Germinal center (tissue), 1 donor: ENCODE data around the gene TRIM69.
"Not testable (repeated sequence)": the region's sequence is repeated elsewhere in the genome, so short reads cannot be mapped to it uniquely, and the experiment has no call there.

Experiments used
- DNase-seq: peaks from one replicate; pipeline ENCODE4 v3.0.0; 2012; ENCODE audit warnings: mixed read lengths, low spot score

TRIM69 gene

GRCh38 chr15:44716983-44717602 lies 19.2 kb upstream of the TRIM69 start:
- no peak for DNase-seq

DNA sequence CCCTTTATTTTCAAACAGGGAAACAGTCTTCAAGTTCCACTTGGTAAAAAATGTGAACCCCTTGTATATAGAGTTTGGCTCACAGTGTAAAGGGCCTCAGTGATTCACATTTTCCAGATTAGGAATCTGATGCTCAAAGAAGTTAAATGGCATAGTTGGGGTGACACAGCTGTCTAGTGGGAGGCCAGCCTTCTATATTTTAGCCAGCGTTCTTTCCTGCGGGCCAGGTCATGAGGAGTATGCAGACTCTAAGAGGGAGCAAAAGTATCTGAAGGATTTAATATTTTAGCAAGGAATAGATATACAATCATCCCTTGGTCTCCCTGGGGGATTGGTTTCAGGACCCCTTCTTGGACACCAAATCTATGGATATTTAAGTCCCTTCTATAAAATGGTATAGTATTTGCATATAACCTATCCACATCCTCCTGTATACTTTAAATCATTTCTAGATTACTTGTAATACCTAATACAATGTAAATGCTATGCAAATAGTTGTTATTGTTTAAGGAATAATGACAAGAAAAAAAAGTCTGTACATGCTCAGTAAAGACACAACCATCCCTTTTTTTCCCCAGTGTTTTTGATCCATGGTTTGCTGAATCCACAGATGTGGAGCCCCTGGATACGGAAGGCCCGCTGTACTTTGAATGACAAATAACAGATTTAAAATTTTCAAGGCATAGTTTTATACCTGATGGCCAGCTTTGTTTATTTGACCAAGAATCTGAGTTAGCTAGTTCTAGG lies 18.0 kb upstream of the TRIM69 start:
- no peak for DNase-seq

- no peak for DNase-seq
Measured at GRCh38 chr15:44718927-44719292, 17.4 kb upstream of the TRIM69 start.

DNA sequence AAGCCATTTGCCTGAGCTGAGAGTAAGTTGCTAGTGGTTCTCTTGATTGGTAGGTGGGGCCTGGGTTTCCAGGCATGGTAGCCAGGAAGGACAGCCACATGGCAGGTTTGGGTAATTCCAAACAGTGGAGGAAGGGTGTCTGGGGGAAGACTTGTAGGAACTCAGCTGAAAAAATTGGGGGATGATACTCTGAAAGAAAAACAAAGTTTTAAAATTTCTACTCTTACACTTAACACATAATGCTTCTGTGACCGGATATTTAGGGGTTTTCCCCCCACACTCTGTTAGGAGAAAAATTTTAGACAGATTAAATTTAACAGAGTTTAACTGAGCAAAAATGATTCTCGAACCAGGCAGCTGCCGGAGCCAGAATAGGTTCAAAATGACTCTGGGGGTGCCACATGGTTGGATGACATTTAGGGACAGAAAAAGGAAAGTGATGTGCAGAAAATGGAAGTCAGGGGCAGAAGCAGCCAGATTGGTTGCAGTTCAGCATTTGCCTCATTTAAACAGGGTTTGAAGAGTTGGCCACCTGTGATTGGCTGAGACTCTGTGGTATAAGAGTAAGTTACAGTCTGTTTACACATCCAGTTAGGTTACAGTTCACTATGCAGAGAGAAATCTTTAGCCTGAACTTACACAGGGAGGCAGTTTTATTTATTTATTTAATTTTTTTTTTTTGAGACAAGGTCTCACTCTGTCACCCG lies 16.9 kb upstream of the TRIM69 start:
- DNase-seq, result peak; percentile 28

- DNase-seq, result not testable (repeated sequence)
Measured at GRCh38 chr15:44720000-44720435, 16.3 kb upstream of the TRIM69 start.

- DNase-seq, result no peak
Measured at GRCh38 chr15:44720460-44721176, 15.7 kb upstream of the TRIM69 start.

- DNase-seq, result no peak
Measured at GRCh38 chr15:44722011-44722410, 14.3 kb upstream of the TRIM69 start.

DNA sequence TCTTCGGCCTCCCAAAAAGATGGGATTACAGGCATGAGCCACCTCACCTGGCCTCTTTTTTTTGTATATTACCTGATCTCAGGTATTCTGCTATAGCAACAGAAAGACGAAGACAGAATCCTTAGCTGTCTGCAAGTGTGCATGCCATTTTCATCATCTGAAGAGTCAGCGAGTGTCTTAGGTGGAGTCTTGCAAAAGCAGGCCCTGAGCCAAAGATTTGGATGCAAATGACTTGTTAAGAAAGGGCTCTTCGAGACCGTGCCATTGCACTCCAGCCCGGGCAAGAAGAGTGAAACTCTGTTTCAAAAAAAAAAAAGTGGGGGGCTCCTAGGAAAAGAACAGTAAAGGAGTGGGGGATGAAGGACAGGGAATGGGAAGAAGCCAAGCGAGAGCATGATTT lies 10.2 kb upstream of the TRIM69 start:
- DNase-seq, result peak; percentile 20

GRCh38 chr15:44726568-44727484 lies 9.5 kb upstream of the TRIM69 start:
- peak; percentile 70 for DNase-seq

- no peak for DNase-seq
Measured at GRCh38 chr15:44727485-44728231, 8.7 kb upstream of the TRIM69 start.

GRCh38 chr15:44728232-44728575 lies 8.1 kb upstream of the TRIM69 start:
- not testable (repeated sequence) for DNase-seq

- peak; percentile 92 for DNase-seq
Measured at GRCh38 chr15:44728576-44729407, 7.5 kb upstream of the TRIM69 start.

- peak; percentile 39 for DNase-seq
Measured at GRCh38 chr15:44729408-44730127, 6.8 kb upstream of the TRIM69 start.

GRCh38 chr15:44734839-44735481 lies 1.4 kb upstream of the TRIM69 start:
- no peak for DNase-seq

- DNase-seq, result no peak
Measured at GRCh38 chr15:44735482-44736180, 697 bp upstream of the TRIM69 start.

DNA sequence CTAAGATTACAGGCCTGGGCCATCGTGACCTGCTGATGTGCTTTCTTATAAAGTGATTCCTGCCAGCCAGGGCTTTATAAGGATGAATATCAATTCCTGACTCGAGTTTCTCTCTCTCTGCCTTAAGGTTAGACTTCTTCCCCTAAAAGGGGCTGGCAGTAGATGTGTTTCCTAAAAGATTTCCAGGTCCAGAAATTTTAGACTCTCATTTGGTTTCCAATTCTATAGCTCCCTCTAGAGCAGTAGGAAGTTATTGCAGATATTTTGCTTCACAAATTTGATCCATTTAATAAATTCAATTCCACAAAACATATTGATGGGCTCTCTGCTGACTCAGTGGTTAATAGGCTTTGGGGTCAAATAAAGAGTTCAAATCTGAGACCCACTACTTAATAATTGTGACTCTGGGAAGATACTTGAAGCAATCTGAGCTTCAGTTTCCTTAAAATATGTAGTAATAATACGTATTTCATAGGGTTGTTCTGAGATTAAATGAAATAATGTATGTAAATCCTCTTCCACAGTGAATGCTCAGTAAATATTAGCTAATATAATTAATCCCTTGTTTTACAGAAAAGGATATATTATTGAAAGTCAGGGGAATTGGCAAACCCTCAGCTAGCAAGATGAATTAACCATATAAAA lies 2.1 kb downstream of the TRIM69 start:
- peak; percentile 47 for DNase-seq

- DNase-seq, result not testable (repeated sequence)
Measured at GRCh38 chr15:44739222-44739847, 3.0 kb downstream of the TRIM69 start.
